HepG2 (cell line): ENCODE results near the gene EPHX1.
A peak's percentile ranks its signal among the peaks of the same experiment; 100 is the strongest.

Source experiments
- ARHGAP35 ChIP-seq: sonication (generic); formaldehyde crosslinking; IDR thresholded peaks from 2 replicates; pipeline ENCODE4 v1.9.0; 2022; ENCODE audit warnings: mild to moderate bottlenecking, inconsistent platforms, moderate library complexity, missing genetic modification reagents, borderline replicate concordance
- MAFG ChIP-seq: sonication (generic); formaldehyde crosslinking; IDR thresholded peaks from 2 replicates; pipeline ENCODE4 v1.5.1; 2020; ENCODE audit warnings: mild to moderate bottlenecking, missing genetic modification reagents
- POLR2AphosphoS5 ChIP-seq: IDR thresholded peaks from 2 replicates; pipeline ENCODE4 v1.6.1; 2012; ENCODE audit warnings: low read depth, low read length

GRCh38 chr1:225842074-225842473 is 32.1 kb downstream of the EPHX1 start:
- no peak for TF ChIP-seq MAFG (CRISPR knock-in tag)
- TF ChIP-seq ARHGAP35 (CRISPR knock-in tag) = no peak
- TF ChIP-seq POLR2AphosphoS5 = 0 out of 2 replicates have a peak, but pooled peaks have one; percentile 13
